ENCODE measurements around the gene GALNT18.

- TF ChIP-seq CTCF (IDR thresholded peaks at IDR 0.05) (no peak), POLR2AphosphoS5 (IDR thresholded peaks at IDR 0.05) (no peak), POLR2A (IDR thresholded peaks at IDR 0.05) (no peak)
Observed at GRCh38 chr11:11294551-11294855, 327.3 kb downstream of the GALNT18 start.

Data from breast epithelium (tissue), 3 donors.